HEK293 (cell line): ENCODE results near the gene DGKH.
A peak's percentile ranks its signal among the peaks of the same experiment; 100 is the strongest.

ENCODE experiments used
- CTCF ChIA-PET: fragments of 350-600 bp; formaldehyde crosslinking; extraction: SDS; loops from one replicate; lab custom pipeline; 2021; ENCODE audit warnings: antibody characterized with exemption; lab: Yijun Ruan, JAX
- POLR2A ChIA-PET: fragments of 300-600 bp; formaldehyde crosslinking; extraction: SDS; loops from one replicate; lab custom pipeline; 2020; ENCODE audit warnings: antibody characterized with exemption, inconsistent platforms; lab: Yijun Ruan, JAX
- H3K27ac ChIP-seq: fragments of 200-500 bp; sonication (Bioruptor generic); 2 replicates; pipeline ENCODE4 v1.5.1; 2014; ENCODE audit warnings: low read depth, low read length, control low read depth, inconsistent platforms; ENCODE audit errors: extremely low read depth
- H3K36me3 ChIP-seq, 2 experiments: fragments of 200-500 bp in 1 of 2; sonication (Bioruptor generic) in 1 of 2; 1 replicate in 1 of 2; 2 replicates in 1 of 2; pipeline ENCODE4 v1.5.1; 2014 to 2017; ENCODE audit warnings: inconsistent platforms in 2 of 2, low read length in 2 of 2; ENCODE audit not compliant: control insufficient read depth in 2 of 2, insufficient read depth in 1 of 2
- H3K4me1 ChIP-seq: fragments of 200-500 bp; sonication (Bioruptor generic); 2 replicates; pipeline ENCODE4 v1.5.1; 2014; ENCODE audit warnings: mild to moderate bottlenecking, low read length, inconsistent platforms; ENCODE audit not compliant: control insufficient read depth, insufficient read depth
- H3K4me3 ChIP-seq: 2 replicates; pipeline ENCODE4 v1.5.1; 2011; ENCODE audit warnings: low read depth, mild to moderate bottlenecking, control low read depth, low read length, moderate library complexity
- H3K9me3 ChIP-seq: fragments of 200-500 bp; sonication (Bioruptor generic); 2 replicates; pipeline ENCODE4 v1.5.1; 2014; ENCODE audit warnings: low read depth, low read length, inconsistent platforms; ENCODE audit not compliant: control insufficient read depth, insufficient read depth
- ZBTB1 ChIP-seq: fragments of 450-650 bp; formaldehyde crosslinking; IDR thresholded peaks from 2 replicates; pipeline ENCODE4 v1.5.1; 2016; ENCODE audit warnings: missing biosample characterization, missing genetic modification characterization
- ZNF174 ChIP-seq: fragments of 450-650 bp; formaldehyde crosslinking; IDR thresholded peaks from 2 replicates; pipeline ENCODE4 v1.5.0; 2017; ENCODE audit warnings: missing biosample characterization, mild to moderate bottlenecking, missing genetic modification characterization
- ZNF19 ChIP-seq: fragments of 450-650 bp; formaldehyde crosslinking; IDR thresholded peaks from 2 replicates; pipeline ENCODE4; 2016; ENCODE audit warnings: missing biosample characterization, missing genetic modification characterization, low read depth
- ZNF23 ChIP-seq: fragments of 450-650 bp; formaldehyde crosslinking; IDR thresholded peaks from 2 replicates; pipeline ENCODE4 v1.5.1; 2016; ENCODE audit warnings: missing biosample characterization, missing genetic modification characterization, borderline replicate concordance
- ZNF266 ChIP-seq: fragments of 450-650 bp; formaldehyde crosslinking; IDR thresholded peaks from 2 replicates; pipeline ENCODE4 v1.5.1; 2016; ENCODE audit warnings: missing biosample characterization, missing genetic modification characterization, low read depth
- ZNF354C ChIP-seq: fragments of 450-650 bp; formaldehyde crosslinking; IDR thresholded peaks from 2 replicates; pipeline ENCODE4 v1.5.1; 2016; ENCODE audit warnings: missing biosample characterization, missing genetic modification characterization, low read depth, borderline replicate concordance
- ZNF423 ChIP-seq: fragments of 450-650 bp; formaldehyde crosslinking; IDR thresholded peaks from 2 replicates; pipeline ENCODE4 v1.5.1; 2016; ENCODE audit warnings: missing biosample characterization, missing genetic modification characterization
- ZNF596 ChIP-seq: fragments of 450-650 bp; IDR thresholded peaks from 2 replicates; pipeline ENCODE4 v1.5.0; 2018; ENCODE audit warnings: missing biosample characterization, mild to moderate bottlenecking, missing genetic modification characterization, moderate library complexity
- ZNF600 ChIP-seq: fragments of 450-650 bp; formaldehyde crosslinking; IDR thresholded peaks from 2 replicates; pipeline ENCODE4 v1.5.1; 2016; ENCODE audit warnings: missing biosample characterization, missing genetic modification characterization
- ZNF629 ChIP-seq: fragments of 450-650 bp; formaldehyde crosslinking; IDR thresholded peaks from 2 replicates; pipeline ENCODE4 v1.5.1; 2017; ENCODE audit warnings: missing biosample characterization, missing genetic modification characterization
- ZNF654 ChIP-seq: fragments of 450-650 bp; formaldehyde crosslinking; IDR thresholded peaks from 2 replicates; pipeline ENCODE4 v1.5.1; 2016; ENCODE audit warnings: low read depth, missing biosample characterization, missing genetic modification characterization
- ZNF791 ChIP-seq: fragments of 450-650 bp; formaldehyde crosslinking; IDR thresholded peaks from 2 replicates; pipeline ENCODE4 v1.5.1; 2016; ENCODE audit warnings: missing biosample characterization, missing genetic modification characterization
- ZNF837 ChIP-seq: fragments of 450-650 bp; formaldehyde crosslinking; IDR thresholded peaks from 2 replicates; pipeline ENCODE4 v1.5.1; 2016; ENCODE audit warnings: missing biosample characterization, missing genetic modification characterization
- ZSCAN23 ChIP-seq: fragments of 450-650 bp; formaldehyde crosslinking; IDR thresholded peaks from 2 replicates; pipeline ENCODE4 v1.5.1; 2016; ENCODE audit warnings: missing biosample characterization, missing genetic modification characterization
- TF ChIP-seq, protein P1 (sequence below): fragments of 450-650 bp; IDR thresholded peaks from 2 replicates; pipeline ENCODE4 v1.5.1; 2018; ENCODE audit warnings: missing biosample characterization, mild to moderate bottlenecking, missing genetic modification characterization
- TF ChIP-seq, protein P2 (sequence below): fragments of 450-650 bp; formaldehyde crosslinking; IDR thresholded peaks from 2 replicates; pipeline ENCODE4 v1.5.1; 2016; ENCODE audit warnings: missing biosample characterization, missing genetic modification characterization
- TF ChIP-seq, protein P3 (sequence below): fragments of 450-650 bp; formaldehyde crosslinking; IDR thresholded peaks from 2 replicates; pipeline ENCODE4 v1.5.1; 2017; ENCODE audit warnings: missing biosample characterization, missing genetic modification characterization
- TF ChIP-seq, protein P4 (sequence below): fragments of 450-650 bp; formaldehyde crosslinking; IDR thresholded peaks from 2 replicates; pipeline ENCODE4 v1.5.1; 2016; ENCODE audit warnings: missing biosample characterization, missing genetic modification characterization

The DGKH gene

DNA sequence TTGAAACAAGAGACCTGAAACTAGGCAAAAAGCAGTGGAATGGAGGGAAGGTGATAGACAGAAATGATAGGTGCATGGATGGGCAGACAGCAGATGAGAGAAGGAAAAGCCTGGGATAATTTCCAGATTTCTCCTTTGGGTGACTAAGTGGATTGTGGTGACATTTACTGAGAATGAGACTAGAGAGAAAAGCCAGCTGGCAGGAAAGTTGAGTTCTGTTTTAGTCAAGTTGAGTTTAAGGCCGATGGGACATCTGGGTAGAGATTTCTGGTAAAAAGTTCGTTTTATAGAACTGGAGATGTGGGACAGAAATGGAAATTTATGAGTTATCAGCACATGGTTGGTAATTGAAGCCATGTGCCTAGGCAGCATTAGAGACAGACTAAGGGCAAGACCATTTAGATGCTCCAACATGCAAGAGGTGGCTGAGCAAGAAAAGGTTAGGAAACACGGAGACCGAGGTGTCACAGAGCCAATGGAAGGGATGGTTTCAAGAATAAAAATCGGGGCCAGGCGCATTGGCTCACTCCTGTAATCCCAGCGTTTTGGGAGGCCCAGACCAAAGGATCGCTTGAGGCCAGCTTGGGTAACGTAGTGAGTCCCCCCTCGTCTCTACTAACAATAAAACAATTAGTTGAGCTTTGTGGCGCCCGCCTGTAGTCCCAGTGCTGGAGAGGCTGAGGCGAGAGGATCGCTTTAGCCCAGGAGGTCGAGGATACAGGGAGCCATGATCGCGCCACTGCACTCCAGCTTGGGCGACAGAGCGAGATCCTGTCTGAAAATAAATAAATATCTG lies 9.6 kb upstream of the DGKH start:
- ChIA-PET CTCF (no interaction called here), POLR2A (no interaction called here)
- TF ChIP-seq ZNF654 (no peak), ZNF19 (no peak), ZNF23 (tag by site-specific recombination) (no peak), ZBTB1 (tag by site-specific recombination) (no peak), ZNF174 (tag by site-specific recombination) (no peak), ZNF423 (no peak), ZNF791 (tag by site-specific recombination) (no peak), ZSCAN23 (tag by site-specific recombination) (no peak), ZNF837 (no peak), ZNF266 (no peak), ZNF354C (tag by site-specific recombination) (no peak)
- TF ChIP-seq, protein P1, sequence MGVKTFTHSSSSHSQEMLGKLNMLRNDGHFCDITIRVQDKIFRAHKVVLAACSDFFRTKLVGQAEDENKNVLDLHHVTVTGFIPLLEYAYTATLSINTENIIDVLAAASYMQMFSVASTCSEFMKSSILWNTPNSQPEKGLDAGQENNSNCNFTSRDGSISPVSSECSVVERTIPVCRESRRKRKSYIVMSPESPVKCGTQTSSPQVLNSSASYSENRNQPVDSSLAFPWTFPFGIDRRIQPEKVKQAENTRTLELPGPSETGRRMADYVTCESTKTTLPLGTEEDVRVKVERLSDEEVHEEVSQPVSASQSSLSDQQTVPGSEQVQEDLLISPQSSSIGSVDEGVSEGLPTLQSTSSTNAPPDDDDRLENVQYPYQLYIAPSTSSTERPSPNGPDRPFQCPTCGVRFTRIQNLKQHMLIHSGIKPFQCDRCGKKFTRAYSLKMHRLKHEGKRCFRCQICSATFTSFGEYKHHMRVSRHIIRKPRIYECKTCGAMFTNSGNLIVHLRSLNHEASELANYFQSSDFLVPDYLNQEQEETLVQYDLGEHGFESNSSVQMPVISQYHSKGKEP = no peak
- TF ChIP-seq, protein P2, sequence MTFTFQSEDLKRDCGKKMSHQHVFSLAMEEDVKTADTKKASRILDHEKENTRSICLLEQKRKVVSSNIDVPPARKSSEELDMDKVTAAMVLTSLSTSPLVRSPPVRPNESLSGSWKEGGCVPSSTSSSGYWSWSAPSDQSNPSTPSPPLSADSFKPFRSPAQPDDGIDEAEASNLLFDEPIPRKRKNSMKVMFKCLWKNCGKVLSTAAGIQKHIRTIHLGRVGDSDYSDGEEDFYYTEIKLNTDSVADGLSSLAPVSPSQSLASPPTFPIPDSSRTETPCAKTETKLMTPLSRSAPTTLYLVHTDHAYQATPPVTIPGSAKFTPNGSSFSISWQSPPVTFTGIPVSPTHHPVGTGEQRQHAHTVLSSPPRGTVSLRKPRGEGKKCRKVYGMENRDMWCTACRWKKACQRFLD (tag by site-specific recombination) = no peak
- H3K4me1 ChIP-seq = peaks cover 4% of the 10 kb centered on the region
- no peaks in the 10 kb centered on the region for H3K9me3 ChIP-seq
- H3K27ac ChIP-seq = no peak overlapping the region
- H3K4me3 ChIP-seq = no peak overlapping the region
- no peaks in the 10 kb centered on the region for H3K36me3 ChIP-seq

DNA sequence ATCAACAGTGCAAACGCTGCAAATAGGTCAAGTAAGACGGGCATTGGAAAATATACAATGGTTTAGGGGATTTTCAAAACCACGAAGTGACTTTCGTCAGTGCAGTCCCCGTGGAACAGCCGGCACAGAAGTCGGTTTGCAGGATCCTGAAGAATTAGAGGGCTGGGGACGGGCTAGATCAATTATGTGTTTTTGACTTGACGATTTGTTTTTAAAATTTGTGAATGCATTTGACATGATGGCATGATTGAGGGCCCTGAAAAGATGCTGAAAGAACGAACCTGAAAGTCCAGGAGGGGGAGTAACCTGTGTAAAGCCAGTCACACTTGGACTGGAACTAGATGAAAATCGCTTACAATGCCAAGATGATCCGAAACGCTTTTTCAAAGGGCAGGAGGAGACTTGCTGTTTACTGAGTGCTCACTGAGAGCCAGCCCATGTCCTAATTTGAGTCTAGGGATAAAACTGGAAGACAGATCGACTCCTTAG lies 8.9 kb upstream of the DGKH start:
- no peaks in the 10 kb centered on the region for H3K36me3 ChIP-seq
- H3K4me1 ChIP-seq = peaks cover 4% of the 10 kb centered on the region
- TF ChIP-seq, protein P3, sequence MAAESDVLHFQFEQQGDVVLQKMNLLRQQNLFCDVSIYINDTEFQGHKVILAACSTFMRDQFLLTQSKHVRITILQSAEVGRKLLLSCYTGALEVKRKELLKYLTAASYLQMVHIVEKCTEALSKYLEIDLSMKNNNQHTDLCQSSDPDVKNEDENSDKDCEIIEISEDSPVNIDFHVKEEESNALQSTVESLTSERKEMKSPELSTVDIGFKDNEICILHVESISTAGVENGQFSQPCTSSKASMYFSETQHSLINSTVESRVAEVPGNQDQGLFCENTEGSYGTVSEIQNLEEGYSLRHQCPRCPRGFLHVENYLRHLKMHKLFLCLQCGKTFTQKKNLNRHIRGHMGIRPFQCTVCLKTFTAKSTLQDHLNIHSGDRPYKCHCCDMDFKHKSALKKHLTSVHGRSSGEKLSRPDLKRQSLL (tag by site-specific recombination) = no peak
- TF ChIP-seq, protein P4, sequence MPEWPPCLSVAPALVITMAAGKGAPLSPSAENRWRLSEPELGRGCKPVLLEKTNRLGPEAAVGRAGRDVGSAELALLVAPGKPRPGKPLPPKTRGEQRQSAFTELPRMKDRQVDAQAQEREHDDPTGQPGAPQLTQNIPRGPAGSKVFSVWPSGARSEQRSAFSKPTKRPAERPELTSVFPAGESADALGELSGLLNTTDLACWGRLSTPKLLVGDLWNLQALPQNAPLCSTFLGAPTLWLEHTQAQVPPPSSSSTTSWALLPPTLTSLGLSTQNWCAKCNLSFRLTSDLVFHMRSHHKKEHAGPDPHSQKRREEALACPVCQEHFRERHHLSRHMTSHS (tag by site-specific recombination) = no peak
- no peak for TF ChIP-seq ZNF596 (tag by site-specific recombination)
- 0 out of 2 replicates have a peak, but pooled peaks have one; percentile 81 for TF ChIP-seq ZNF600 (tag by site-specific recombination)
- no peak for TF ChIP-seq ZNF629 (tag by site-specific recombination)
- TF ChIP-seq, all 188 proteins: peak for 1
- Histone ChIP-seq H3K4me3 (peak overlapping the region; percentile 77), H3K27ac (peak overlapping the region; percentile 85), H3K9me3 (no peaks in the 10 kb centered on the region)
- POLR2A ChIA-PET = no interaction called here
- CTCF ChIA-PET = no interaction called here
